B cell (primary cell): ENCODE measurements around the gene DLX1. TPM values are rescaled to one million over a fixed set of nuclear protein-coding genes. Genes with fewer than 3 reads are reported as not detected.
A peak's percentile ranks its signal among the peaks of the same experiment; 100 is the strongest.

Experiments
- ATAC-seq: fragments of 200-7000 bp; cut with Tn5 transposase; one replicate; pipeline ENCODE4 v1.10.0; 2021; ENCODE audit warnings: low read depth, mild to moderate bottlenecking, moderate number of reproducible peaks, moderate library complexity
- CTCF ChIA-PET: fragments of 350-600 bp; sonication (Branson Sonifier 250); formaldehyde crosslinking; loops from one replicate; lab custom pipeline; 2021; ENCODE audit warnings: antibody characterized with exemption, inconsistent platforms; lab: Charles Lee
- POLR2A ChIA-PET: fragments of 350-600 bp; sonication (Branson Sonifier 250); formaldehyde crosslinking; loops from one replicate; lab custom pipeline; 2021; ENCODE audit warnings: antibody characterized with exemption; lab: Charles Lee
- DNase-seq: peaks from one replicate; pipeline ENCODE4 v3.0.0; 2013
- H2AFZ ChIP-seq: 2 replicates; pipeline ENCODE4 v1.6.1; 2012; ENCODE audit warnings: mild to moderate bottlenecking, low read depth, low read length; ENCODE audit not compliant: insufficient read depth, poor library complexity, severe bottlenecking
- H3K27ac ChIP-seq, 2 donors: 1 replicate in 1 of 2; 2 replicates in 1 of 2; pipeline ENCODE4 v1.5.1; 2012 to 2013; ENCODE audit warnings: low read length in 2 of 2, mild to moderate bottlenecking in 2 of 2, moderate library complexity in 1 of 2
- H3K27me3 ChIP-seq, 4 experiments: fragments of 200-600 bp in 1 of 4; sonication (generic) in 1 of 4; replicated peaks in 1 of 4; 1 replicate in 2 of 4; 2 replicates in 2 of 4; pipeline versions ENCODE4 v1.6.1 to v1.7.0; 2013 to 2016; ENCODE audit warnings: low read length in 3 of 4, mild to moderate bottlenecking in 2 of 4, mixed read lengths in 1 of 4, moderate library complexity in 1 of 4; ENCODE audit not compliant: insufficient read depth in 4 of 4, control insufficient read depth in 3 of 4; ENCODE audit errors: control extremely low read depth in 1 of 4
- H3K36me3 ChIP-seq, 2 experiments: replicated peaks in 1 of 2; 1 replicate in 1 of 2; 2 replicates in 1 of 2; pipeline versions ENCODE4 v1.6.1 to v1.7.1; 2013; ENCODE audit warnings: low read length in 1 of 2; ENCODE audit not compliant: insufficient read depth in 2 of 2, control insufficient read depth in 1 of 2; ENCODE audit errors: control extremely low read depth in 1 of 2, extremely low read depth in 1 of 2
- H3K4me1 ChIP-seq, 2 donors: fragments of 200-600 bp in 1 of 2; sonication (generic) in 1 of 2; 1 replicate in 1 of 2; 2 replicates in 1 of 2; pipeline versions ENCODE4 v1.5.1 to v1.6.1; 2013 to 2017; ENCODE audit warnings: low read length in 2 of 2; ENCODE audit not compliant: control insufficient read depth in 2 of 2, insufficient read depth in 2 of 2
- H3K4me2 ChIP-seq: replicated peaks from 2 replicates; pipeline ENCODE3; 2012; ENCODE audit warnings: mild to moderate bottlenecking, low read depth, low read length; ENCODE audit not compliant: poor library complexity, severe bottlenecking
- H3K4me3 ChIP-seq, 5 experiments: fragments of 200-600 bp in 1 of 5; sonication (generic) in 1 of 5; 1 replicate in 3 of 5; 2 replicates in 2 of 5; pipeline versions ENCODE4 v1.5.1 to v1.7.0; 2011 to 2016; ENCODE audit warnings: low read length in 4 of 5, mild to moderate bottlenecking in 4 of 5, low read depth in 2 of 5, control low read depth in 1 of 5, moderate library complexity in 1 of 5; ENCODE audit not compliant: insufficient read depth in 1 of 5; ENCODE audit errors: control extremely low read depth in 1 of 5, extremely low read depth in 1 of 5
- H3K79me2 ChIP-seq: fragments of 200-600 bp; sonication (generic); one replicate; pipeline ENCODE4 v1.6.0; 2016; ENCODE audit warnings: low read length; ENCODE audit not compliant: control insufficient read depth, insufficient read depth
- H3K9ac ChIP-seq: fragments of 200-600 bp; sonication (generic); 2 replicates; pipeline ENCODE4 v1.6.1; 2017; ENCODE audit warnings: mild to moderate bottlenecking, low read length, moderate library complexity
- H3K9me3 ChIP-seq, 3 donors: one replicate each; pipeline versions ENCODE4 v1.6.1 to v1.7.1; 2013; ENCODE audit warnings: low read length in 2 of 3; ENCODE audit not compliant: control insufficient read depth in 2 of 3, insufficient read depth in 1 of 3; ENCODE audit errors: control extremely low read depth in 1 of 3
- H4K20me1 ChIP-seq: 2 replicates; pipeline ENCODE4 v1.6.0; 2012; ENCODE audit warnings: mild to moderate bottlenecking, low read length; ENCODE audit not compliant: insufficient read depth, control insufficient read depth, poor library complexity, severe bottlenecking
- H3K27ac Mint-ChIP-seq: one replicate; pipeline ENCODE4 v1.8.0; 2021; ENCODE audit warnings: mixed read lengths
- H3K27me3 Mint-ChIP-seq: one replicate; pipeline ENCODE4 v1.8.0; 2021; ENCODE audit warnings: mixed read lengths
- H3K4me1 Mint-ChIP-seq: one replicate; pipeline ENCODE4 v1.8.0; 2021; ENCODE audit warnings: mixed read lengths
- H3K4me3 Mint-ChIP-seq: one replicate; pipeline ENCODE4 v1.8.0; 2021; ENCODE audit warnings: mixed read lengths
- H3K9me3 Mint-ChIP-seq: one replicate; pipeline ENCODE4 v1.8.0; 2022; ENCODE audit warnings: mixed read lengths; ENCODE audit not compliant: insufficient read depth
- EZH2 ChIP-seq: IDR thresholded peaks from 2 replicates; pipeline ENCODE4 v1.6.1; 2012; ENCODE audit warnings: borderline replicate concordance, low read depth, mild to moderate bottlenecking, moderate library complexity, low read length; ENCODE audit not compliant: insufficient read depth, poor library complexity, severe bottlenecking
- WGBS: methylation state at CpG from one replicate; pipeline ENCODE4 v1.1.5; 2013; ENCODE audit warnings: missing lambda C conversion rate; ENCODE audit not compliant: insufficient coverage; 5-methylcytosine and 5-hydroxymethylcytosine counted together
- intact Hi-C: fragments of 100-400 bp; cut with micrococcal nuclease; formaldehyde crosslinking; loops from one replicate; pipeline ENCODE4 v1.10.0; 2022
- polyA plus RNA-seq: library from polyadenylated mRNA; depleted of rRNA; stranded (reverse); fragments of >200 nt; gene quantifications from 2 replicates; pipeline ENCODE4 v1.2.3, GENCODE V29; 2012
- total RNA-seq, 2 donors: library from RNA; stranded (reverse); fragments of 120-200 nt in 1 of 2; gene quantifications; 1 replicate in 1 of 2; 2 replicates in 1 of 2; pipeline versions ENCODE4 v1.2.3 to v1.2.4, GENCODE V29; 2013 to 2022
- TF ChIP-seq, protein P1 (sequence below): fragments of 200-600 bp; IDR thresholded peaks from one replicate; pipeline ENCODE4 v1.8.0; 2022; ENCODE audit warnings: antibody characterized with exemption, mild to moderate bottlenecking

The DLX1 gene
- total and polyA plus RNA-seq, 2 donors (not counting 1 experiment from before 2014, with no cell fraction given), result not detected

DNA sequence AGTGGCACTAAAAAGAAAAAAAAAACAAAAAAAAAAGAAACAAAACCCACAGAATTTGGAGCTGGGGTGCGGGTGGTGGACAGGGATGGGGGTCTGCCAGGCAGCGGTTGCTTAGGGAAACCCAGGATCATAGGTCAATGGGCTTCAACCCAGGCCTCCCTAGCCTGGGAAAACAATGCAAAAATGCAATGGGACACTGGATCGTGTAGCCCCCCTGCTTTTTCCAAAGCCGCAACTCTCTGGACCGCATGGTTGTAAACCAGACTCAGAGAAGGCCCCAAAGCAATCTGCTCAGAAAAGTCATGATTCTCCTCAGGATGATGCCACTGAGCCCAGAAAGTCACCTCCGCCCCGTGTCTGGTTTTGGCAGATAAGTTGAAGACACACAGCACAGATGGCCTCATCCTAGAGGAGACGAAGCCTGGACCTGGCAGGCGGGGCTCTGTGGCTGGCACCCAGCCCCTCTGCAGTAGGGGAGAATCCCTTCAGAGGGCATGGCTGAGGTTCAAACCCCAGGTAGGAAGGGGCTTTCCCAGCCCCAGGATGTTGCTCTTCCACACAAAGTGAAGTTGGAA lies 12.3 kb downstream of the DLX1 start:
- Mint-ChIP-seq H3K4me3 (peak overlapping the region; percentile 62), H3K27ac (no peak overlapping the region), H3K4me1 (peaks cover 48% of the 10 kb centered on the region), H3K27me3 (peaks cover 55% of the 10 kb centered on the region), H3K9me3 (no peaks in the 10 kb centered on the region)
- Histone ChIP-seq H3K4me3 (no peak overlapping the region), H3K4me1 (peaks cover 77 to 92% of the 10 kb centered on the region in 2 donors), H3K79me2 (no peaks in the 10 kb centered on the region), H3K27me3 (peaks cover 6 to 100% (median 88%) of the 10 kb centered on the region in 4 experiments), H4K20me1 (peaks cover 15% of the 10 kb centered on the region), H3K9me3 (peaks cover 0 to 92% (median 2%) of the 10 kb centered on the region in 3 donors), H2AFZ (no peak overlapping the region), H3K36me3 (no peaks in the 10 kb centered on the region), H3K4me2 (peak overlapping the region; percentile 76), H3K27ac (no peak overlapping the region), H3K9ac (no peak overlapping the region)
- ChIA-PET POLR2A (no interaction called here), CTCF (no interaction called here)
- 22% methylated on average over 9 of the region's 9 CpGs for WGBS
- no peak for TF ChIP-seq EZH2
- TF ChIP-seq, protein P1, sequence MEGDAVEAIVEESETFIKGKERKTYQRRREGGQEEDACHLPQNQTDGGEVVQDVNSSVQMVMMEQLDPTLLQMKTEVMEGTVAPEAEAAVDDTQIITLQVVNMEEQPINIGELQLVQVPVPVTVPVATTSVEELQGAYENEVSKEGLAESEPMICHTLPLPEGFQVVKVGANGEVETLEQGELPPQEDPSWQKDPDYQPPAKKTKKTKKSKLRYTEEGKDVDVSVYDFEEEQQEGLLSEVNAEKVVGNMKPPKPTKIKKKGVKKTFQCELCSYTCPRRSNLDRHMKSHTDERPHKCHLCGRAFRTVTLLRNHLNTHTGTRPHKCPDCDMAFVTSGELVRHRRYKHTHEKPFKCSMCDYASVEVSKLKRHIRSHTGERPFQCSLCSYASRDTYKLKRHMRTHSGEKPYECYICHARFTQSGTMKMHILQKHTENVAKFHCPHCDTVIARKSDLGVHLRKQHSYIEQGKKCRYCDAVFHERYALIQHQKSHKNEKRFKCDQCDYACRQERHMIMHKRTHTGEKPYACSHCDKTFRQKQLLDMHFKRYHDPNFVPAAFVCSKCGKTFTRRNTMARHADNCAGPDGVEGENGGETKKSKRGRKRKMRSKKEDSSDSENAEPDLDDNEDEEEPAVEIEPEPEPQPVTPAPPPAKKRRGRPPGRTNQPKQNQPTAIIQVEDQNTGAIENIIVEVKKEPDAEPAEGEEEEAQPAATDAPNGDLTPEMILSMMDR, result no peak
- ATAC-seq, result no peak
- peak; percentile 19 for DNase-seq
- intact Hi-C loops, result loop anchor here (5.0 kb wide), 1 partner anchor 1280 kb away; the partner anchor contains the start of gene GAD1

DNA sequence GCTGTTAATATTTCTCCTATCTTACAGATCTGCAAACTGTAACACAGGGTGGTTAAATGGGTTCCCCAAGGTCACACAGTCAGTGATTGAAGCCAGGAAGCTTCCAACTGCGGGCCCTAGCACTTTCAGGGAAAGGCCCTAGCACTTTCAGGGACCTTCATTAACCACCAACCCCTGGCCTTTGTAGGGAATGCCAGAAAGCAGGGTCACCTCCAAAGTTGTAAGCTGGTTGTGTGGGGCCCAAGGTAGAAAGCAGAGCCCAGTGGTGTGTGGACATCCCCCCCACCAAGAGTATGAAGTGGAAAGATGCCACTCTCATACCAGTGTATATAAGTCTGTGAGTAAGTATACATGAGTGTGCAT lies 13.0 kb downstream of the DLX1 start:
- no peak overlapping the region for H3K27ac ChIP-seq
- H3K79me2 ChIP-seq, result no peaks in the 10 kb centered on the region
- H3K36me3 ChIP-seq, result no peaks in the 10 kb centered on the region
- TF ChIP-seq, protein P1, result no peak
- no peak for TF ChIP-seq EZH2
- peak overlapping the region; percentile 68 for H3K4me3 Mint-ChIP-seq
- WGBS, result 33% methylated on average over 1 of the region's 1 CpG
- H2AFZ ChIP-seq, result no peak overlapping the region
- peak overlapping the region; percentile 71 for H3K27ac Mint-ChIP-seq
- intact Hi-C loops, result loop anchor here (5.0 kb wide), 1 partner anchor 1281 kb away; the partner anchor contains the start of gene GAD1
- H3K27me3 Mint-ChIP-seq, result peaks cover 54% of the 10 kb centered on the region
- DNase-seq (no peak), ATAC-seq (no peak)
- no peak overlapping the region for H3K4me2 ChIP-seq
- CTCF ChIA-PET, result no interaction called here
- no peaks in the 10 kb centered on the region for H3K9me3 Mint-ChIP-seq
- peaks cover 5 to 100% (median 86%) of the 10 kb centered on the region in 4 experiments for H3K27me3 ChIP-seq
- H3K9ac ChIP-seq, result no peak overlapping the region
- H4K20me1 ChIP-seq, result peaks cover 15% of the 10 kb centered on the region
- H3K4me1 ChIP-seq, result peaks cover 82 to 96% of the 10 kb centered on the region in 2 donors
- POLR2A ChIA-PET, result interaction anchor here (1.3 to 1.8 kb wide), 2 partner anchors 13 to 16 kb away, joined by 3 to 6 read pairs; partner anchors contain the start of gene DLX1
- H3K4me3 ChIP-seq, result no peak overlapping the region
- H3K9me3 ChIP-seq, result peaks cover 0 to 90% (median 2%) of the 10 kb centered on the region in 3 donors
- peaks cover 53% of the 10 kb centered on the region for H3K4me1 Mint-ChIP-seq
